ENCODE results near the gene SHROOM3. TPM values are rescaled to one million over a fixed set of nuclear protein-coding genes. Genes with fewer than 3 reads are reported as not detected.
A peak's percentile ranks its signal among the peaks of the same experiment; 100 is the strongest.

Gene SHROOM3
- total RNA-seq, 1 donor from 2014 or later = 6.9 TPM

DNA sequence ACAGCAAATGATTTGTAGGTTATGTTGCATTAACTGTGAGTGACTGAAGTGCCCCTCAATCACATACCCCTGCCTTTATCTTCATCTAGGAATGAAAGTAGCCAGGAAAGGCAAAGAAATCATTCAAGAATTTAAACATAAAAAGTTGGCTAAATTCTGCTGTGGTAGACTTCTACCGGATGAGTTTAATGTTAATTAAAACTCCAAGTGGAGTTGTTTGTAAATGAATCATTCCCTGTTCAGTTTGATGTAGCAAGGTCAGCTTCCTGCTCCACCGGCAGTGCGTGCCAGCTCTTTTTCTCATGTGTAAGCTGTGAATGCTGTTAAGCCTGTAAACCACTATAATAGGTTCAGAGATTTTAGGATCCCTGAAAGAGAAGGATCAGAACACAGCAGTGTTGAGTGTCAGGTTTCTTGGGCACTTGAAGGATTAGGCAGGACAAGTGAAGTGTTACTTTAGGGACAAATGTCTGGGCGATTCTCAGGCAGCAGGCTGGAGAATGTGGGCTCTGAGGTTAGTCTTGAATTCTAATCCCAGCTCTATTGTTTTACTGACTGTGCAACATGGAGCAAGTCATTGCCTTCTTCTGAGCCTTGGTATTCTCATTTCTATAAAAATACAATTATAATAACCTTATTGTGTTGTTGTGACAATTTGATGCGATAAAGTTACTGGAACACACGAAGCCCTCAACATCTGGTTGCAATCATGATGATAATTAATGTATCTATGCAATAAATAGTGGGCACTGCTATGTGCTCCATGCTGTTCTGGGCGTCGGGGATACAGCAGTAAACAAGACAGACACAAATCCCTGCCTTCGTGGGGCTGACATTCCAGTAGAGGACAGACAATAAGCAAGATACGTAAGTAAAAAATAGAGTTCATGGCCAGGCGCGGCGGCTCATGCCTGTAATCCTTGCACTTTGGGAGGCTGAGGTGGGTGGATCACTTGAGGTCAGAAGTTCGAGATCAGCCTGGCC, 112.0 kb downstream of the SHROOM3 start:
- TF ChIP-seq, protein P1, sequence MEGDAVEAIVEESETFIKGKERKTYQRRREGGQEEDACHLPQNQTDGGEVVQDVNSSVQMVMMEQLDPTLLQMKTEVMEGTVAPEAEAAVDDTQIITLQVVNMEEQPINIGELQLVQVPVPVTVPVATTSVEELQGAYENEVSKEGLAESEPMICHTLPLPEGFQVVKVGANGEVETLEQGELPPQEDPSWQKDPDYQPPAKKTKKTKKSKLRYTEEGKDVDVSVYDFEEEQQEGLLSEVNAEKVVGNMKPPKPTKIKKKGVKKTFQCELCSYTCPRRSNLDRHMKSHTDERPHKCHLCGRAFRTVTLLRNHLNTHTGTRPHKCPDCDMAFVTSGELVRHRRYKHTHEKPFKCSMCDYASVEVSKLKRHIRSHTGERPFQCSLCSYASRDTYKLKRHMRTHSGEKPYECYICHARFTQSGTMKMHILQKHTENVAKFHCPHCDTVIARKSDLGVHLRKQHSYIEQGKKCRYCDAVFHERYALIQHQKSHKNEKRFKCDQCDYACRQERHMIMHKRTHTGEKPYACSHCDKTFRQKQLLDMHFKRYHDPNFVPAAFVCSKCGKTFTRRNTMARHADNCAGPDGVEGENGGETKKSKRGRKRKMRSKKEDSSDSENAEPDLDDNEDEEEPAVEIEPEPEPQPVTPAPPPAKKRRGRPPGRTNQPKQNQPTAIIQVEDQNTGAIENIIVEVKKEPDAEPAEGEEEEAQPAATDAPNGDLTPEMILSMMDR (IDR thresholded peaks at IDR 0.05) = no peak
- TF ChIP-seq POLR2AphosphoS5 (IDR thresholded peaks at IDR 0.05; ENCODE audit: insufficient read depth in 1 of 2, low read depth in 1 of 2) = peak in 1 of 2 donors; percentile 32
- Histone ChIP-seq H3K36me3 (no peaks in the 10 kb centered on the region), H3K9me3 (no peaks in the 10 kb centered on the region), H3K4me1 (no peaks in the 10 kb centered on the region), H3K4me3 (no peak overlapping the region), H3K27ac (no peak overlapping the region), H3K27me3 (no peaks in the 10 kb centered on the region)
- no peak for DNase-seq (ENCODE audit: extremely low spot score in 2 of 2)
- intact Hi-C loops (cut with DNase I) = no loop called here

DNA sequence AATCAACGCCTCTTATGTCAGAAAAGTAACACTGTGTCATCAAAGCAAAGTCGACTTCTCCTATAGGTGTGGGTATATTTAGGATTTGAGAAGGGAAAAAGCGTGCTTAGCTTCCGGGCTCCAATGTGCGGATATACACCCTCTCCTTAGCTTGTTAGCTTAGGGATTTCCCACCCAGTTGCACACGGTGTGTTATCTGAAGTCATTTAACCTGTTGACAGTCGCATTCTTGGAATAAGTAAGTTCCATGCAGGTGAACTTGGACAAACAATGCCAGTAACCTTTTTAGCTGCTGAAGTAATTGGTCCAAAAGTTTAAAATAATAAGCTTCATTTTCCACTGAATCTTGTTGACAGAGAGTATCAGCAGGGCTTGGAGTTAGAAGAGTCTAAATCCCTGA, 113.7 kb downstream of the SHROOM3 start:
- Histone ChIP-seq H3K9me3 (no peaks in the 10 kb centered on the region), H3K27ac (no peak overlapping the region), H3K27me3 (no peaks in the 10 kb centered on the region), H3K36me3 (no peaks in the 10 kb centered on the region), H3K4me3 (no peak overlapping the region), H3K4me1 (no peaks in the 10 kb centered on the region)
- intact Hi-C loops (cut with DNase I) = no loop called here
- TF ChIP-seq POLR2AphosphoS5 (IDR thresholded peaks at IDR 0.05; ENCODE audit: insufficient read depth in 1 of 2, low read depth in 1 of 2) (no peak), POLR2A (IDR thresholded peaks at IDR 0.05) (no peak)
- TF ChIP-seq, protein P1 (IDR thresholded peaks at IDR 0.05) = no peak
- no peak for DNase-seq (ENCODE audit: extremely low spot score in 2 of 2)

DNA sequence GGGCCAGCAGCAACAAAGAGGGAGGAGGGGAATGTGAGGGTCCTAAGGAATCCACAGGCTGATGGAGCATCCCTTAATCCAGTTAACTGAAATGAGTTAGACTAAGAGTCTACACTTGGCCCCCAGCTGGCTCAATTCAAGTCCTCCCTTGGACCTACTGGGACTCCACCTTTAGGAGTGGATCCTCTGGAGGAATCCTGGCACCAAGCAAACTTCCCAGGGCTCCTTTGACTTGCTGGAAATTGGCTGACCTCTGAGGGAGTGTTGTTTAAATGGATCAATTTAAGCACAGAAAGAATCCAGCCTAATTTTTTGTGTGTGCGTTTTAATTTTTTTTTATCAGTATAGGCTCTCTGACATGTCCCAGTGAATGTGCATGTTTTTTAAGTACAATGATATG, 114.7 kb downstream of the SHROOM3 start:
- intact Hi-C loops (cut with DNase I) = no loop called here
- Histone ChIP-seq H3K4me3 (no peak overlapping the region), H3K9me3 (no peaks in the 10 kb centered on the region), H3K27me3 (no peaks in the 10 kb centered on the region), H3K27ac (no peak overlapping the region), H3K4me1 (no peaks in the 10 kb centered on the region), H3K36me3 (no peaks in the 10 kb centered on the region)
- DNase-seq (ENCODE audit: extremely low spot score in 2 of 2) = no peak
- TF ChIP-seq, protein P1 (IDR thresholded peaks at IDR 0.05) = no peak
- TF ChIP-seq POLR2A (IDR thresholded peaks at IDR 0.05) (no peak), POLR2AphosphoS5 (IDR thresholded peaks at IDR 0.05; ENCODE audit: insufficient read depth in 1 of 2, low read depth in 1 of 2) (no peak)

GRCh38 chr4:76550966-76551780, 116.1 kb downstream of the SHROOM3 start:
- DNase-seq (ENCODE audit: extremely low spot score in 2 of 2) = no peak
- TF ChIP-seq POLR2AphosphoS5 (IDR thresholded peaks at IDR 0.05; ENCODE audit: insufficient read depth in 1 of 2, low read depth in 1 of 2) (no peak), POLR2A (IDR thresholded peaks at IDR 0.05) (no peak)
- TF ChIP-seq, protein P1 (IDR thresholded peaks at IDR 0.05) = no peak
- H3K4me3 ChIP-seq = no peak overlapping the region
- no peak overlapping the region for H3K27ac ChIP-seq
- intact Hi-C loops (cut with DNase I) = no loop called here
- no peaks in the 10 kb centered on the region for H3K27me3 ChIP-seq
- H3K36me3 ChIP-seq = no peaks in the 10 kb centered on the region
- H3K9me3 ChIP-seq = no peaks in the 10 kb centered on the region
- no peaks in the 10 kb centered on the region for H3K4me1 ChIP-seq
